VCaP (cell line): Measurements from ENCODE around the gene GNB3.
A peak's percentile ranks its signal among the peaks of the same experiment; 100 is the strongest.

ENCODE experiments used
- H3K27ac ChIP-seq: fragments of 450-650 bp; 2 replicates; pipeline ENCODE4 v1.5.1; 2017
- CTCF ChIP-seq: fragments of 450-650 bp; conservative IDR thresholded peaks from 2 replicates; pipeline ENCODE4 v1.5.1; 2017; ENCODE audit warnings: mild to moderate bottlenecking, moderate library complexity

Gene GNB3

GRCh38 chr12:6824901-6825381, 15.8 kb upstream of the GNB3 start:
- no peak for TF ChIP-seq CTCF
- no peak overlapping the region for H3K27ac ChIP-seq

- no peak overlapping the region for H3K27ac ChIP-seq
- TF ChIP-seq CTCF = peak; percentile 96
Observed at GRCh38 chr12:6825398-6826124, 15.2 kb upstream of the GNB3 start.

- TF ChIP-seq CTCF = no peak
- H3K27ac ChIP-seq = no peak overlapping the region; the same call in 1 of the 2 replicates
Observed at GRCh38 chr12:6826125-6826733, 14.5 kb upstream of the GNB3 start.

- H3K27ac ChIP-seq = peak overlapping the region; percentile 70
- no peak for TF ChIP-seq CTCF
Observed at GRCh38 chr12:6826734-6827436, 13.8 kb upstream of the GNB3 start.

- H3K27ac ChIP-seq = peak overlapping the region; percentile 70
- no peak for TF ChIP-seq CTCF
Observed at GRCh38 chr12:6827437-6827911, 13.3 kb upstream of the GNB3 start.

- peak within 1 kb of the TSS; percentile 74 for H3K27ac ChIP-seq
- TF ChIP-seq CTCF = peak; percentile 61
Observed at GRCh38 chr12:6827982-6828780, 12.5 kb upstream of the GNB3 start, which contains the start of gene P3H3. Gene P3H3, plus strand, starts transcription at chr12:6828407. Its CDS starts 34 bp downstream, at chr12:6828441.
